H54 (cell line): ENCODE data around the gene ARMC9.

ENCODE experiments used
- DNase-seq: peaks from one replicate; pipeline ENCODE4 v3.0.0; 2011; ENCODE audit warnings: low spot score, mixed read lengths; ENCODE audit not compliant: insufficient read length
- FAIRE-seq: peaks from 3 replicates; lab custom pipeline; 2011; peaks lifted over from hg19 to GRCh38; lab: Jason Lieb, UNC
- POLR2A ChIP-seq: IDR thresholded peaks from 2 replicates; pipeline ENCODE4 v1.6.1; 2011; ENCODE audit warnings: low read depth, mild to moderate bottlenecking, low read length

ARMC9 gene

DNA sequence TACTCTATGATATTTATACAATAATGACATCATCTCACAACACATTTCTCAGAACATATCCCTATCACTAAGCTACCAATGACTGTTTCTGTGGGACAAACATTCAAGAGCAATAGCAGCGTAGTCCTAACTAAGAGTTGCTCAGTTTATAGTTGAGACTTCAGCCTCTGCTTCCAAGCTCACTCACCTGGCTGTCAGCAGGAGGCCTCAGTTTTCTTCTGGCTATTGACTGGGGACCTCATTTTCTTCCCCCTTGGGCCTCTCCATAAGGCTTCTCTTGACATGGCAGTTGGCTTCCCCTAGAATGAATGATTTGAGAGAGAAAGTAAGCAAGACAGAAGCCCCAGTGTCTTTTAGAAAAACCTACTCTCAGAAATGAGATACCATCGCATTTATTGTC is 85.9 kb downstream of the ARMC9 start:
- TF ChIP-seq POLR2A = no peak
- FAIRE-seq (no peak), DNase-seq (no peak)

DNA sequence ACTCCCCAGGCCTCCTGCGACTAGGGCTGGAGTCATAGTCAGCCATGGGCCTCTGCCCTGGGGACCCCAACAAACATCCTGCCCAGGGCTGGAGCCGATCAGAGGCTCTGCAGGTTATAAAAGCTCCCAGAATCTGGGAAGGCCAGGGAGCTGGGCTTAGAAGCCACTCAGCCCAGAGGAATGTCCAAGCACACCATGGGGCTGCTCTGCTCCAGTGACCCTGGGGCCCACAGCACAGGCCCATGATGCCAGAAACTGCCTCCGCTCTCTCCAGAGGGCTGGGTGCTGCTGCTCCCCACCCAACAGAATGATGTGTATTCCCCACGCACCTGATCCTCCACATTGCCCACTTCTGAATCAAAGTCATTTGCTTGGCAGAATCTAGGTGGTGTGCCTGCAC is 88.5 kb downstream of the ARMC9 start:
- no peak for TF ChIP-seq POLR2A
- DNase-seq (no peak), FAIRE-seq (no peak)

DNA sequence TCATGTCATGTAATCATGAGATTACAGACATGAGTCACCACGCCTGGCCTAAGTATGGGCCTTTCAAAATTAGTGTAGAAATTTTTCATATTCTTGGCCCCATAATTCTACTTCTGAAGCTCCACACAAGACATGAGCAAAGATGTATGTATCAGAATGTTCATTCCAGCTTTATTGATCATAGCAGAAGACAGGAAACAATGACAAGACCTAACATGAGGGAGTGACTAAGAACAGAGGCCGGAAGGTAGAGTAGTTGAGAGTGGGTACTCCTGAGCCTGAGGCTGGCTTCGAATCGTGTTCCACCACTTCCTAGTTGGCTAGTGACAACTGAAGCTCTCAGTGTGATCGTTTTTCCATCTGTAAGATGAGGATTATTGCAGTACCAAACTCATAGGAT is 89.3 kb downstream of the ARMC9 start:
- no peak for DNase-seq
- no peak for TF ChIP-seq POLR2A
- no peak for FAIRE-seq

DNA sequence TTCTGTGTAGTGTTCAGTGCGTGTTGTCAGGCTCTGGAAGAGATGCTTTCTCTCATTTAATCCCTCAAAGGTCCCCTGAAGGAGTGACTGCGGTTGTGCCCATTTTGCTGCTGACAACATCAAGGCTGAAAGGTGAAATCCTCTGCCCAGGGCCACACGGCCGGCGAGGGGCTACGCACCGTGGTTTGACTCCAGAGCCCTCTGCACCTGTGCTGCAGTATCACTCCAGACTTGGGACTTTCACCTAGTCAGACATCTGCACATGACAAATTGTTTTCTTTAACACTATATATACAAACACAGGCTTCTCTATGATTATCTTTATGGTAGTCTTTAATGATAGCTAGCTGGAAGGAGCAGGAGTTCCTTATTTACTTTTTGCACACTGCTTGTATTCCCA is 90.2 kb downstream of the ARMC9 start:
- no peak for TF ChIP-seq POLR2A
- DNase-seq (no peak), FAIRE-seq (no peak)

DNA sequence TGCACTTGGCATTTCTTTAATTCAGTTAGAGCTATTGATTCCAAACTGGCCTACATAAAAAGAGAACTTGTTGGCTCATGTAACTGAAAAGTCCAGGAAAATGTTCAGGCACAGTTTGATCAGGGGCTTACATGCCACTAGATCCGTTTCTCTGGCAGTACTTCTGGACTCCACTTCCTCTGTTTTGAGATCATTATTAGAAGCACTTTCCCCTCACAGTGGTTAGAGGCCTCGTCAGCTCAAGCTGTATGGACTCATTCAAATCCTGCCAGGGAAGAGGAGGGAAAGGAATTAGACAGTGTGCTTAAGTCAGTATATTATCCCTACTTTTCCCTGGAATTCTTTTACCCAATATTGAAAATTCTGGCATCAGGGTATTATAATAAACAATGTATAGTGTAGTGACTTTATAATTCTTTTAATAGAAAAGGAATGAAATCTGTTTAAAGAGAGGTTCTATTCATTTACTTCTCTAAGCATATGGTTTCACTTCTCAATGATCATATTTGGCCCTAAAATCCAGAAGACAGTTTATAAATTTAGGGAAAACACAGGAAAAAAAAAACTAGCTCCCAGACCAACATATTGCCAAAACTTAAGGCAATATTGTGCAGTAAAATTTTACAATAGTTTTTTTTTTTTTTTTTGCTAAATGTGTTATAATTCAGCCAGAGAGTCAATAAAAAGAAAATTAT is 92.0 kb downstream of the ARMC9 start:
- no peak for FAIRE-seq

DNA sequence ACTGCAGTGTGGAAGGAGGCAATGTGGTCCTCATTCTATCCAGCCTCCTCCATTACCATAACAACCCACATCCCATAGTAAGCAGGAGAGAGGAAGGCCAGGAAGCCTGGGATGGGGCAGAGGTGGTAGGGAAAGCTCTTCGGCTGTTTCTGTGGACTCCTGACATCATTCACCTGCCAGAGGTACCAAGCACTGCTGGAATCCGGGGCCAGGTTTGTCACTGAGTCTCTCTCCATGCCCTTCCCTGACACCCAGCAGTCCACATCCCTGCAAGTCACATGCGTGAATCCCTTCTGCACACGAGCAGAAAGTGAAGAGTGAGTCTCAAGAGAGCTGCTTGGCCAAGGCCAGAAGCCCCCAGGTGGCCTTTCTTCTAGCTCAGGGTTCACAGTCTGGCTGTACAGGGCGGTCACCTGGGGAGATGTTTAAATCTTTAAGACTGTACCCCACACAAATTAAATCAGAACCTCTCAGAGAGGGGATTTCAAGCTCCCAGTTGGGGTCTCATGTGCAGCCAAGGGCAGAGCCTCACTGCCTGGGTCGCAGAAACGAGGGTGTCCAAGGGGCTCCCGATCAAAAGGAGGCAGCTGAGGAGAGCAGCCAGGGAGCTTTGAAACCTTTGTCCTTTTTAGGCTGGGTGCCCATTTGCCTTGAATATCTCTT is 94.2 kb downstream of the ARMC9 start:
- FAIRE-seq (no peak), DNase-seq (no peak)
- no peak for TF ChIP-seq POLR2A

More for the DNA sequence above, 92.0 kb downstream of the ARMC9 start:
- no peak for DNase-seq
- no peak for TF ChIP-seq POLR2A

DNA sequence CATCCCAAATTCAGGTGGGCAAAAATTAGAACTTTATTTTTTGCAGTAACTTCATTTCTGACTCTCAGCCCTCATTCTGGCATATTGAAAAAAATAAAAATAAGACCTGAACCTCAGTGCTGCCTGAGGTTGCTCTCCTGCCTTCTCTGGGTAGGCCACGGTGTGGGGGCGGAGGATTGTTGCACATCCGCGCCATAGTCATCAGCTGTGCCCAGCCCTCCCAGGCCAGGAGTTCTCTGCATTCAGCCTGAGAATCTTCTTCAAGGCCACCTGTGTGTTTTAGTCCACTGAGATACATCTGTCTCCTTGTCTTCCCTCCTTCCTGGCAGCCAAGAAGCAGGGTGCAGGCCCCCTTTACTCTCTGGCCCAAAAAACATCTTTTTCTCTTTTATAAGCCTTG is 94.7 kb downstream of the ARMC9 start:
- FAIRE-seq (no peak), DNase-seq (no peak)
- TF ChIP-seq POLR2A = no peak

DNA sequence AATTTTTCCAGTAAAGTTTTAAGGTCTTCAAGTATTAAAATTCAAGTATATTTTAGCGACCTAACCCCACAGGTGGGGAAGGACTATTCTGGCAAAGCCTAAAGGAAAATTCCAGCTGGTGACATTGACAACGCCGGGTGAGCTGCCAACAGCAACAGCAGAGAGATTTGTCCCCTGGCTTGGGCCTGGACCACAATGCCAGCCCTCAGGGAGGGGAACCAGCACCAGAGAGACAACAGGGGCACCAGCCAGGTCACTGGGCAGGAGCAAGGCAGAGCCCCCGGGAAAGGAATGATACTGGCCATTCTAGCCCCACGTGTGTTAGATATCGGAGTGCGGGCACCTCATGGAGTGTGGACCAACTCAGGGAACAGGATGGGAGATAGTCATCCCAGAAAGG is 95.7 kb downstream of the ARMC9 start:
- no peak for DNase-seq
- FAIRE-seq = no peak
- TF ChIP-seq POLR2A = no peak

DNA sequence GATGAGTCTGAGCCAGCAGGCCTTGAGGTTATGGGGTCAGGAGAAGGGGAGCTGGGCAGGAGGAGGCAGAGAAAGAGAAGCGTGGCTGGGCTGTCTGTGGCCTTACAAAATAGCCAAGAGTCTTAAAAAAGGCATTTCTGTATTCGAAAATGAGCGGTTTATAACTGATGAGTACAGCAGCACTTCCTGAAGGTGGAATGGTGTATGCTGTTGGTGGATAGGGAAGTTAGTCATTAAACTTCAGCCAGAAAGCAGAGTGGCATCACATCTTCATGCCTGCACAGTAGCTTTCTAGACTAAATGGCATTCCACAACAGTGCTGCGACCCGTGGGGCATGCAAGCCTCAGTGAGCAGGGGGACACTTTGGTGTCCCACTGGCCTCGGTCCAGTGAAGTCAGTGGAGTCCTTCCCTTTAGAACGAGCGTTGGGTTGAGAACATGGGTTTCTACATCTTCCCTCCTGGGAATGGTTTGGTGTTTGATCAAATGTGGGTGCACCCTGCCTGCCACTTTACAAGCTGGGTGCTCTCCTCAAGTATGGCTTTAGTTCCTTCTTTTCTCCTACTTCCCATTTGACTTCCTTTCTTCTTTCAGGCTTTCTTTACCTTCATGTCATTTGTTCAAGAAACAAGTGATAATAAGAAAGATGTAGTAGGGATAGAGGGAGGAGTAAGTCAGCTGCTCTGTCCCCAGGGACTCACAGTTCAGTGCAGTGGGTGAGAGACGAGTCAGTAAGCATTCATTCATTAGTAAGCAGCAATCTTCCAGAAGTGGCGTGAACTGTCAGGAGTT is 96.3 kb downstream of the ARMC9 start:
- TF ChIP-seq POLR2A = no peak

DNA sequence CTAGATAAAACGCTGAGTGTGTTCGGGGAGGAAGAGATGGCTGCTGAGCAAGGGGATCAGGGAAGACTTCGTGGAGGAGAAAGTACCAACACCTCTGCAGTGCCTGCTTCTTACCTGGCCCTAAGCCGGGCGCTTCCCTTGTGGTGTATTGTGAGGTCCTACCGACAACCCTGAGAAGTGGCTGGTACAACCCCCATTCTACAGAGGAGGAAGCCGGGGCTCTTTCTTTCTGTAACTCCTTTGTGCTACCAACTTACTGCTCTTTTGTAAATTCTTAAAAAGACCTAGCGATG is 96.9 kb downstream of the ARMC9 start:
- DNase-seq = no peak
- FAIRE-seq = no peak
- no peak for TF ChIP-seq POLR2A

More for the DNA sequence above, 96.3 kb downstream of the ARMC9 start:
- no peak for FAIRE-seq
- DNase-seq = no peak

DNA sequence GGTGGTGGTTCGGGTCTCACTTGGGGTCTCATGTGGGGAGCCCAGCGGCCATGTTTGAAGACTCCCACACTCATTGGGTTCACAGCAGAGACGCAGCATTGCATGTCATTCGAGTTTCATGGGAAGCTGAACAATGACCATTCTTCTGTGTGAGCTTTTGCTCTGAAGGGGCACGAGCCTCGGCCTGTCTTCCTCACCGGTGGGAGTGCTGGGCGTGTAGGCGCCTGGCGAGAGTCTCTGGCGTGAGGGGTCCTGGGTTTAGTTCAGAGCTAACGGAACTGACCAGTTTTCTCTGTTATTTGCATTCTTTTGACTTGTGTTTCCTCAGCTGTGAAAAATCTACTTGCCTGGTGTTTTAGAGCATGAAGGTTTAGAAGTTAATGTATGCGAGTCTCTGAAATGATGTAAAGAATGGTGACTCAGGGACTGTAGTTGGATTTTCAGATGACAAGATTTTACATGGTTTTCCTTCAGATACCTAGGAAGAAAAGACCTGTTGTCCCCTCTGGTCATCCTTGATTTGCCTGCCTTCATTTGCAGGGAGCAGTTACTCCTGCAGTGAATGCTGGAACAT is 98.1 kb downstream of the ARMC9 start:
- no peak for FAIRE-seq
- no peak for DNase-seq
- TF ChIP-seq POLR2A = no peak

DNA sequence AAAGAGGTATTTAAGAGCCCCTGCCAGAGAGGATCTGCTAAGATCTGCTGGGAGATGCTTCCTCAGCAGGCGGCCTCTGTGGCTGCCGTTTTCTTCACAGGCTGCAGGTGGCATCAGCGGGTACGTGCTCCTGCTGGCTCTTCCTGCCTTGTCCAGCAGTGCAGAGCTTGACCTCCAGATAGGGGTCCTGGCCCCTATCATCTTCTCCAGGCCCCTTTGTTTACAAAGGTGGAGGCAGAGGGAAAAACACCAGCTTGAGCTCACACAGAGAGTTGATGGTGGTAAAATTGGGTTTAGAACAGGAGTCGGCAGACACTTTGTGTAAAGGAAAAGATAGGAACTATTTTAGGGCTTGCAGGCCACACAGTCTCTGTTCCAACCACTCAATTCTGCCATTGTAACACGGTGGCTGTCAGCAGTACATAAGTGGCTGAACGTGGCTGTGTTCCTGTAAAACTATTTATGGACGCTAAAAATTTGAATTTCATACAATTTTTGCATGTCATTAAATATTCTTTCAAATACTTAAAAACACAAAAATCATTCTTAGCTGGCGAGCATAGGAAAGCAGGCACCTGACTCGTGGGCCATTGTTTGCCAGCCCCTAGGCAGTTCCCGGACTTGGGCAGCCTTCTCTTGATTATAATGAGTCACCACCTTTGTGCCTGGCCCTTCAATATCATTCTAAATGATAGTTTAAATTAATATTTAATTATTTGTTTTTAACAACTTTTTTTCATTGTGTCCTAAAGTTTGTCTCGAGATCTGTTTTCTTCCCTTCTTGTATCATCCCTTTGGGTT is 98.9 kb downstream of the ARMC9 start:
- DNase-seq (peak; percentile 75), FAIRE-seq (peak; percentile 43)
- no peak for TF ChIP-seq POLR2A

DNA sequence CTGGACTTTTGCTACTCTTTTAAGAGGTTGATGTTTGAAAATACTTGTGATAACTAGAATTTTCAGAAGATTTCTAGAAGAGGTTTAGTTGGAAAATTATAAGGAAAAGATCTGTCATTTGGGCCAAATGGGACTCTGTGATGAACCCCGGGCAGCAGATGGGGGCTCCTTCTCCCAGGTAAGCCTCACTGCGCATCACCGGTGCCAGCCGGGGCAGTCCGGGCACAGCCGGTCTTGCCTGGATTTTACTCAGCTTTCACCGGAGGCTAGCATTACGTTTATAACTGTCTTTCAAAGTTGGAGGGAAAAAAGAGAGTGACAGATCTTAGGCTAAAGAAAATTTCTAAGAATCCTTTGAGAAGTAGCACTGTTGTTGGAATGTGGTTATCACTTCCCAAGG is 99.7 kb downstream of the ARMC9 start:
- no peak for FAIRE-seq
- TF ChIP-seq POLR2A = no peak

More for the DNA sequence above, 99.7 kb downstream of the ARMC9 start:
- no peak for DNase-seq
